PFSK-1 (cell line): ENCODE data around the gene MEIOSIN.

Experiments used
- SIN3A ChIP-seq: IDR thresholded peaks from 2 replicates; pipeline ENCODE4 v1.6.1; 2012; ENCODE audit warnings: mild to moderate bottlenecking, low read length, moderate library complexity, borderline replicate concordance; ENCODE audit not compliant: insufficient read depth
- TAF1 ChIP-seq: IDR thresholded peaks from 2 replicates; pipeline ENCODE4 v1.6.1; 2012; ENCODE audit warnings: low read length, control low read depth, borderline replicate concordance; ENCODE audit not compliant: insufficient read depth
- TF ChIP-seq, protein P1 (sequence below), 2 experiments: IDR thresholded peaks; 2 replicates each; pipeline versions ENCODE4 v1.6.1 to v1.8.0; 2011 to 2012; ENCODE audit warnings: low read depth in 2 of 2, low read length in 2 of 2, control low read depth in 1 of 2, inconsistent platforms in 1 of 2, mild to moderate bottlenecking in 1 of 2, moderate library complexity in 1 of 2; ENCODE audit not compliant: insufficient read depth in 1 of 2

DNA sequence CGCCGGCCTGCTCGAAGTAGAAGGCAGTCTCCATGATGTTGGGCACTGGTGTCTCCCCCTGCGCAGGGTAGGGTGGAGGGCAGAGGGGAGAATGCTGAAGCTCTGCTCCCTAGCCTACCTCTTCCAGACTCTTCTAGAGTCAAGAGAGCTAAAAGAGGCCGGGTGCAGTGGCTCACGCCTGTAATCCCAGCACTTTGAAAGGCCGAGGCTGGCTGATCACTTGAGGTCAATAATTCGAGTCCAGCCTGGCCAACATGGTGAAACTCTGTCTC is 71.7 kb downstream of the MEIOSIN start:
- TF ChIP-seq, protein P1, sequence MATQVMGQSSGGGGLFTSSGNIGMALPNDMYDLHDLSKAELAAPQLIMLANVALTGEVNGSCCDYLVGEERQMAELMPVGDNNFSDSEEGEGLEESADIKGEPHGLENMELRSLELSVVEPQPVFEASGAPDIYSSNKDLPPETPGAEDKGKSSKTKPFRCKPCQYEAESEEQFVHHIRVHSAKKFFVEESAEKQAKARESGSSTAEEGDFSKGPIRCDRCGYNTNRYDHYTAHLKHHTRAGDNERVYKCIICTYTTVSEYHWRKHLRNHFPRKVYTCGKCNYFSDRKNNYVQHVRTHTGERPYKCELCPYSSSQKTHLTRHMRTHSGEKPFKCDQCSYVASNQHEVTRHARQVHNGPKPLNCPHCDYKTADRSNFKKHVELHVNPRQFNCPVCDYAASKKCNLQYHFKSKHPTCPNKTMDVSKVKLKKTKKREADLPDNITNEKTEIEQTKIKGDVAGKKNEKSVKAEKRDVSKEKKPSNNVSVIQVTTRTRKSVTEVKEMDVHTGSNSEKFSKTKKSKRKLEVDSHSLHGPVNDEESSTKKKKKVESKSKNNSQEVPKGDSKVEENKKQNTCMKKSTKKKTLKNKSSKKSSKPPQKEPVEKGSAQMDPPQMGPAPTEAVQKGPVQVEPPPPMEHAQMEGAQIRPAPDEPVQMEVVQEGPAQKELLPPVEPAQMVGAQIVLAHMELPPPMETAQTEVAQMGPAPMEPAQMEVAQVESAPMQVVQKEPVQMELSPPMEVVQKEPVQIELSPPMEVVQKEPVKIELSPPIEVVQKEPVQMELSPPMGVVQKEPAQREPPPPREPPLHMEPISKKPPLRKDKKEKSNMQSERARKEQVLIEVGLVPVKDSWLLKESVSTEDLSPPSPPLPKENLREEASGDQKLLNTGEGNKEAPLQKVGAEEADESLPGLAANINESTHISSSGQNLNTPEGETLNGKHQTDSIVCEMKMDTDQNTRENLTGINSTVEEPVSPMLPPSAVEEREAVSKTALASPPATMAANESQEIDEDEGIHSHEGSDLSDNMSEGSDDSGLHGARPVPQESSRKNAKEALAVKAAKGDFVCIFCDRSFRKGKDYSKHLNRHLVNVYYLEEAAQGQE (IDR thresholded peaks at IDR 0.05; ENCODE audit: insufficient read depth in 1 of 2, low read depth in 2 of 2, low read length in 2 of 2), result no peak
- no peak for TF ChIP-seq SIN3A
- no peak for TF ChIP-seq TAF1
